Measurements from ENCODE around the gene TTC21B.

Gene TTC21B

GRCh38 chr2:165958313-165958960, 4.9 kb upstream of the TTC21B start:
- H3K4me1 ChIP-seq (ENCODE audit: insufficient read depth, poor library complexity, severe bottlenecking) = peaks cover 8% of the 10 kb centered on the region
- H3K36me3 ChIP-seq (ENCODE audit: low read depth) = no peaks in the 10 kb centered on the region
- H3K27me3 ChIP-seq (ENCODE audit: insufficient read depth, poor library complexity, severe bottlenecking) = no peaks in the 10 kb centered on the region
- H3K27ac ChIP-seq (ENCODE audit: poor library complexity, severe bottlenecking) = no peak overlapping the region
- ATAC-seq (ENCODE audit: low read depth) = no peak
- TF ChIP-seq, protein P1, sequence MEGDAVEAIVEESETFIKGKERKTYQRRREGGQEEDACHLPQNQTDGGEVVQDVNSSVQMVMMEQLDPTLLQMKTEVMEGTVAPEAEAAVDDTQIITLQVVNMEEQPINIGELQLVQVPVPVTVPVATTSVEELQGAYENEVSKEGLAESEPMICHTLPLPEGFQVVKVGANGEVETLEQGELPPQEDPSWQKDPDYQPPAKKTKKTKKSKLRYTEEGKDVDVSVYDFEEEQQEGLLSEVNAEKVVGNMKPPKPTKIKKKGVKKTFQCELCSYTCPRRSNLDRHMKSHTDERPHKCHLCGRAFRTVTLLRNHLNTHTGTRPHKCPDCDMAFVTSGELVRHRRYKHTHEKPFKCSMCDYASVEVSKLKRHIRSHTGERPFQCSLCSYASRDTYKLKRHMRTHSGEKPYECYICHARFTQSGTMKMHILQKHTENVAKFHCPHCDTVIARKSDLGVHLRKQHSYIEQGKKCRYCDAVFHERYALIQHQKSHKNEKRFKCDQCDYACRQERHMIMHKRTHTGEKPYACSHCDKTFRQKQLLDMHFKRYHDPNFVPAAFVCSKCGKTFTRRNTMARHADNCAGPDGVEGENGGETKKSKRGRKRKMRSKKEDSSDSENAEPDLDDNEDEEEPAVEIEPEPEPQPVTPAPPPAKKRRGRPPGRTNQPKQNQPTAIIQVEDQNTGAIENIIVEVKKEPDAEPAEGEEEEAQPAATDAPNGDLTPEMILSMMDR (IDR thresholded peaks at IDR 0.05; ENCODE audit: poor library complexity, severe bottlenecking) = no peak
- no peak for DNase-seq (ENCODE audit: low spot score)
- no peak overlapping the region for H3K4me3 ChIP-seq (ENCODE audit: severe bottlenecking)
- no peaks in the 10 kb centered on the region for H3K9me3 ChIP-seq (ENCODE audit: severe bottlenecking)

- Histone ChIP-seq H3K4me3 (ENCODE audit: severe bottlenecking) (no peak overlapping the region), H3K4me1 (ENCODE audit: insufficient read depth, poor library complexity, severe bottlenecking) (peaks cover 13% of the 10 kb centered on the region), H3K27me3 (ENCODE audit: insufficient read depth, poor library complexity, severe bottlenecking) (no peaks in the 10 kb centered on the region), H3K27ac (ENCODE audit: poor library complexity, severe bottlenecking) (no peak overlapping the region), H3K36me3 (ENCODE audit: low read depth) (no peaks in the 10 kb centered on the region), H3K9me3 (ENCODE audit: severe bottlenecking) (no peaks in the 10 kb centered on the region)
- TF ChIP-seq, protein P1 (IDR thresholded peaks at IDR 0.05; ENCODE audit: poor library complexity, severe bottlenecking) = no peak
- ATAC-seq (ENCODE audit: low read depth) (no peak), DNase-seq (ENCODE audit: low spot score) (no peak)
Measured at GRCh38 chr2:165957030-165957675, 3.6 kb upstream of the TTC21B start.

GRCh38 chr2:165953306-165953654, 296 bp downstream of the TTC21B start:
- Histone ChIP-seq H3K4me3 (ENCODE audit: severe bottlenecking) (peak overlapping the region; percentile 53), H3K36me3 (ENCODE audit: low read depth) (peaks cover 11% of the 10 kb centered on the region), H3K9me3 (ENCODE audit: severe bottlenecking) (no peaks in the 10 kb centered on the region), H3K27me3 (ENCODE audit: insufficient read depth, poor library complexity, severe bottlenecking) (no peaks in the 10 kb centered on the region), H3K4me1 (ENCODE audit: insufficient read depth, poor library complexity, severe bottlenecking) (peaks cover 14% of the 10 kb centered on the region), H3K27ac (ENCODE audit: poor library complexity, severe bottlenecking) (peak overlapping the region; percentile 69)
- peak; percentile 40 for ATAC-seq (ENCODE audit: low read depth)
- TF ChIP-seq, protein P1 (IDR thresholded peaks at IDR 0.05; ENCODE audit: poor library complexity, severe bottlenecking) = no peak
- peak; percentile 69 for DNase-seq (ENCODE audit: low spot score)

- ATAC-seq (ENCODE audit: low read depth) = 0 out of 3 replicates have a peak, but pooled peaks have one; percentile 1
- no peak for DNase-seq (ENCODE audit: low spot score)
- Histone ChIP-seq H3K4me3 (ENCODE audit: severe bottlenecking) (peak overlapping the region; percentile 53), H3K27ac (ENCODE audit: poor library complexity, severe bottlenecking) (peak overlapping the region; percentile 69), H3K9me3 (ENCODE audit: severe bottlenecking) (no peaks in the 10 kb centered on the region), H3K4me1 (ENCODE audit: insufficient read depth, poor library complexity, severe bottlenecking) (peaks cover 14% of the 10 kb centered on the region), H3K27me3 (ENCODE audit: insufficient read depth, poor library complexity, severe bottlenecking) (no peaks in the 10 kb centered on the region), H3K36me3 (ENCODE audit: low read depth) (peaks cover 16% of the 10 kb centered on the region)
- TF ChIP-seq, protein P1 (IDR thresholded peaks at IDR 0.05; ENCODE audit: poor library complexity, severe bottlenecking) = no peak
Measured at GRCh38 chr2:165952741-165953211, 800 bp downstream of the TTC21B start.

- H3K9me3 ChIP-seq (ENCODE audit: severe bottlenecking) = no peaks in the 10 kb centered on the region
- no peaks in the 10 kb centered on the region for H3K27me3 ChIP-seq (ENCODE audit: insufficient read depth, poor library complexity, severe bottlenecking)
- no peak for ATAC-seq (ENCODE audit: low read depth)
- H3K4me1 ChIP-seq (ENCODE audit: insufficient read depth, poor library complexity, severe bottlenecking) = peaks cover 14% of the 10 kb centered on the region
- no peak overlapping the region for H3K4me3 ChIP-seq (ENCODE audit: severe bottlenecking)
- TF ChIP-seq, protein P1 (IDR thresholded peaks at IDR 0.05; ENCODE audit: poor library complexity, severe bottlenecking) = no peak
- no peak for DNase-seq (ENCODE audit: low spot score)
- H3K36me3 ChIP-seq (ENCODE audit: low read depth) = peaks cover 20% of the 10 kb centered on the region
- H3K27ac ChIP-seq (ENCODE audit: poor library complexity, severe bottlenecking) = no peak overlapping the region
Measured at GRCh38 chr2:165952085-165952484, 1.5 kb downstream of the TTC21B start.

Data from RWPE2 (cell line).